NCI-H2196 treated with DMSO at 0.1 percent for 48 hours (cell line): ENCODE data around the gene DCUN1D2.
A peak's percentile ranks its signal among the peaks of the same experiment; 100 is the strongest.
"Not testable (repeated sequence)": the region's sequence is repeated elsewhere in the genome, so short reads cannot be mapped to it uniquely, and the experiment has no call there.

Experiments used
- DNase-seq: peaks from one replicate; lab custom pipeline; 2025; ENCODE audit not compliant: unreplicated experiment; lab: John Stamatoyannopoulos, UW

Gene DCUN1D2

GRCh38 chr13:113490496-113491417 is at the start of gene DCUN1D2:
Gene DCUN1D2, minus strand, starts transcription at chr13:113490711. Its CDS starts 42 bp downstream, at chr13:113490669.
- peak; percentile 42 for DNase-seq

- no peak for DNase-seq
Measured at GRCh38 chr13:113539822-113540221, 49.3 kb upstream of the DCUN1D2 start.

- DNase-seq: no peak
Measured at GRCh38 chr13:113539176-113539575, 48.7 kb upstream of the DCUN1D2 start.

GRCh38 chr13:113538689-113539058 is 48.2 kb upstream of the DCUN1D2 start:
- DNase-seq: no peak

GRCh38 chr13:113537909-113538688 is 47.6 kb upstream of the DCUN1D2 start:
- no peak for DNase-seq

DNA sequence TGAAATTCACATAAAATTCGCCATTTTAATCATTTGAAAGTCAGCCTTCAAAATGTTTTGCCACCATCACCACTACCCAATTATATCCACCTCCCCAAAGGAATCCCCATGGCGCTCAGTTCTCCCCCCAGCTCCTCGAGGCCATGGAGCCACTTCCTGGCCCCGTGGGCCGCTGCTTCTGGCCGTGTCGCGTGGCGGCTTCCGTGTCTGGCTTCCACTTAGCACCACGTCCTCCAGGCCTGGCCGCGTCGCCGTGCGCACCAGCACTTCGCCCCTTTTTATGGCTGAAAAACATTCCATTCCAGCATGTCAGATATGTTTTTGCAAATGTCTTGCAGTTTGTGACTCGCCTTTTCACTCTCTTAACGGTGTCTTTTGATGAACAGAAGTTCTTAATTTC is 46.7 kb upstream of the DCUN1D2 start:
- DNase-seq: no peak

GRCh38 chr13:113536461-113537110 is 46.1 kb upstream of the DCUN1D2 start:
- no peak for DNase-seq

- DNase-seq: no peak
Measured at GRCh38 chr13:113535381-113535781, 44.9 kb upstream of the DCUN1D2 start.

DNA sequence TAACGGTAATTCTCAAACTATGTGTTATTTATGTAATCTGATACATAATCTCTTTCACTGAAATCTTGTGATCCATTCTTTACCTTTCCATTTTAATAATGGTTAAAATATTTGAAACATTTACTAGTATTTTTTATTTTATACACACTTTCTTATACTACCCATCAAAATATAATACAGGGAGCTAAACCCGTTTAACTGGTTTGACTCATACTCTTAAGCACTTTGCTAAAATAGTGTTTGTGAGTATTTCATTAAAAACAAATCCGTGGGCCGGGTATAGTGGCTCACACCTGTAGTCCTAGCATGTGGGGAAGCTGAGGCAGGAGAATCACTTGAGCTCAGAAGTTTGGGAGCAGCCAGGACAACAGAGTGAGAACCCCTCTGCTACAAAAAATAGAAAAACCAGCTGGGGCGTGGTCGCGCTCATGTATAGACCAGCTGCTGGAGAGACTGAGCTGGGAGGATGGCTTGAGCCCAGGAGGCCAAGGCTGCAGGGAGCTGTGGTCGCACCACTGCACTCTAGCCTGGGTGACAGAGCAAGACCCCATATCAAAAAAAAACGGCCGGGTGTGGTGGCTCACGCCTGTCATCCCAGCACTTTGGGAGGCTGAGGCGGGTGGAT is 43.8 kb upstream of the DCUN1D2 start:
- no peak for DNase-seq

DNA sequence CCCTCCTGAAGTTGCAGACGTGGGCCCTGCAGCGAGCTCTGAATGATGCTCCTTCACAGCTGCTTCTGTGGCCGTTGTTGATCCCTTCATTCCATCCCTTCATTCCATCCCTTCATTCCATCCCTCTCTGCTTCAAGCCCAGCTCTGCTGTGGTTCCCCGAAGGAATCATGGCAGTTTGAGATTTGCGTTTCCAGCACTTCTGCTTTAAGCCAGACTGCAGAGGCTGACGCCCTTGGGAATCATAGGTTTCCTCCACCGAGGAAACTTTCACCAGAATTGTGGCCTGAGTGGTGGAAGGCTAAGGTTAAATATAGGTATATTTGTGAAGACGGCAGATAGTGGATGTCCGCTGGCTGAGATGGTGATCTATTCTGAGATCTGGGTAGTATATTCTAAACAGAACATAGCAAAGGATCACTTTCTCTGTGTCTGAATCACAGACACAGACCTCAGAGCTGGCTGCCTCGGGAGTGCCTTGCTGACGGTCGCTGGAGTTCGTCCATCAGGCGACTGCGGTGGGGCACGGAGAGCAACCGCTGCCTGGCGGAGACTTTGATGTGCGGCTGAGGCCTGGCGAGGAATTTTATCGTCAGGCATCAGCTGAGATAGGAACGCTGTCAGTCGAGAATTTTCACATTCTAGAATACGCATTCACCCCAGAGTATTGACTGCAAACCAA is 42.8 kb upstream of the DCUN1D2 start:
- no peak for DNase-seq

GRCh38 chr13:113532156-113532806 is 41.8 kb upstream of the DCUN1D2 start:
- DNase-seq: no peak

GRCh38 chr13:113531041-113531873 is 40.7 kb upstream of the DCUN1D2 start:
- no peak for DNase-seq

GRCh38 chr13:113528813-113529180 is 38.3 kb upstream of the DCUN1D2 start:
- DNase-seq: no peak

GRCh38 chr13:113528101-113528812 is 37.7 kb upstream of the DCUN1D2 start:
- no peak for DNase-seq

DNA sequence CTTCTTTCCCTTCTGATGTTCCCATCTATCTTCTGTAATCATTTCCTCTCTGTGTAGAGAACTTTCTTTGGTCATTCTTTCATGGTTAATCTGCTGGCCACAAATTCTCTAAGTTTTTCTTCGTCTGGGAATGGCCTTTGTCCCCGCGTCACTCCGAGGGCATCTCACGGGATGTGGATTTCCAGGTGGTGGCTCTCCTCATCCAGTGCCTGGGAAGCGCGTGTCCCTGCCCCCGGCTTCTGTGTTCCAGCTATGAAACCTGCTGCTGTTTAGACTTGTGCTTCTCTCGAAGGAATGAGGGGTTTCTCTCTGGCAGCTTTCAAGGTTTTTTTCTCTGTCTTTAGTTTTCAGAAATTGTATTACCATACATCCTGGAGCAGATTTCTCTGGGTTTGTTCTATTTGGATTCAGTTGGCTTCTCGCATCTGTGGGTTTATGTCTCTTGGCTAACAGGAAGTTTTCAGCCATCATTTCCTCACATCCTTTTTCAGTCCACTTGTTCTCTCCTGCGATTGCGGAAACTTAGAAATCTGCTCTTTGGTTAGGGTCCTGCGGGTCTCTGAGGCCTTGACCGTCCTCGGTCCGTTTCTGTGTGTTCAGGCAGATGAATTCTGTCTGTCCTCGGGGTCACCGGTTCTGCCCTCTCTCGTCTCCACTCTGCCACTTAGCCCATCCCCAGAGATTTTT is 36.9 kb upstream of the DCUN1D2 start:
- no peak for DNase-seq

DNA sequence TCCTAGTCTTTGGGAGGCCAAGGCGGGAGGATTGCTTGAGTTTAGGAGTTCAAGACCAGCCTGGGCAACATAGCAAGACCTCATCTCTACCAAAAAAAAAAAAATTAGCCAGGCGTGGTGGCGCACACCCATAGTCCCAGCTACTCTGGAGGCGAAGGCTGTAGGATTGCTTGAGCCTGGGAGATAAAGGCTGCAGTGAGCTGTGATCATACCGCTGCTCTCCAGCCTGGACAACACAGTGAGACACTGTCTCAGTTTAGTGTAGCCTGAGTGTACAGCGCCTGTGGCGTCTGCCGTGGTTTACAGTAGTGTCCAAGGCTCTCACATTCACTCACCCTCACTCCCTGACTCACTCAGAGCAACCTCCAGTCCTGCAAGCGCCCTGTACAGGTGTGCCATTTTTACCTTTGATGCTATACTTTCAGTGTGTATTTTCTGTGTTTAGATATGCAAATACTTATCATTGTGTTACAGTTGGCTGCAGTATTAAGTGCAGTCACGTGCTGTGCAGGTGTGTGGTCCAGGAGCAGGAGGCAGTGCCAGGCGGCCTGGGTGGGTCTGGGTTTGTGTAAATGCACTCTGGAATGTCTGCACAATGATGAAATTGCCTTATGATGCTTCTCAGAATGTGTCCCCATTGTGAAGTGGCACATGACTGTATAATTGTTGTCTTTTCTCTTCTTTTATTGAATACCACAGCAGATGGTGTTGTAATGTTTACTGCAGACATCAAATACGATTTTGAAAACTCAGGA is 36.1 kb upstream of the DCUN1D2 start:
- DNase-seq: peak; percentile 0

GRCh38 chr13:113522438-113522837 is 31.9 kb upstream of the DCUN1D2 start:
- not testable (repeated sequence) for DNase-seq
